ENCODE results near the gene SORCS2. TPM values are rescaled to one million over a fixed set of nuclear protein-coding genes. Genes with fewer than 3 reads are reported as not detected.

The SORCS2 gene
- total and polyA plus RNA-seq, 2 of the 8 experiments (the other 6 are each of a cell fraction or from before 2014, with no cell fraction given): 0.36 to 1.8 TPM

GRCh38 chr4:7524064-7524682 is 331.8 kb downstream of the SORCS2 start:
- H2AFZ ChIP-seq (ENCODE audit: low read length): no peak overlapping the region
- no peak overlapping the region for H2BK20ac ChIP-seq (ENCODE audit: low read length)
- no peaks in the 10 kb centered on the region for H3K36me3 ChIP-seq (ENCODE audit: control insufficient read depth in 2 of 4, insufficient read depth in 4 of 4, low read length in 3 of 4)
- no peak overlapping the region for H3K18ac ChIP-seq (ENCODE audit: extremely low read depth, low read length)
- no peak overlapping the region for H3K23ac ChIP-seq (ENCODE audit: insufficient read length)
- H3K4me3 ChIP-seq (ENCODE audit: extremely low read depth in 1 of 4, insufficient read depth in 2 of 4, low read depth in 3 of 4, low read length in 4 of 4): no peak overlapping the region
- no peak overlapping the region for H3K27ac ChIP-seq (ENCODE audit: low read depth, low read length)
- 81% methylated on average over 12 of the region's 12 CpGs; no CpG with 5 or more reads in 1 of the 2 experiments for WGBS, 2 experiments (ENCODE audit: extremely low coverage in 1 of 2, insufficient coverage in 1 of 2, insufficient read length in 1 of 2, insufficient replicate concordance in 2 of 2, low coverage in 1 of 2, low lambda C conversion rate in 2 of 2, missing lambda C conversion rate in 1 of 2)
- ChIA-PET POLR2A (ENCODE audit: partially characterized antibody) (interaction anchor here (0.6 kb wide), 1 partner anchor 323 kb away, joined by 3 read pairs; no protein-coding TSS in a partner anchor), CTCF (ENCODE audit: partially characterized antibody) (interaction anchor here (0.6 to 1.9 kb wide), 9 partner anchors 8 to 303 kb away, joined by 3 to 7 read pairs (median 3); no protein-coding TSS in a partner anchor)
- H4K91ac ChIP-seq (replicated peaks; ENCODE audit: insufficient read length, low read length): no peak overlapping the region
- H2BK15ac ChIP-seq (ENCODE audit: low read length): no peak overlapping the region
- peaks cover 0 to 3% (median 2%) of the 10 kb centered on the region in 4 experiments; a peak in 3 of 7 replicates for H3K4me1 ChIP-seq (replicated peaks in 1 of 4; ENCODE audit: control insufficient read depth in 3 of 4, insufficient read depth in 4 of 4, low read length in 3 of 4)
- TF ChIP-seq JUND (IDR thresholded peaks at IDR 0.05; ENCODE audit: low read length): no peak
- peak; percentile 23 to 42; a peak in 3 of 4 replicates for TF ChIP-seq RAD21 (IDR thresholded peaks at IDR 0.05 in 1 of 2, conservative IDR thresholded peaks at IDR 0.05 in 1 of 2; ENCODE audit: low read depth in 2 of 2, low read length in 2 of 2)
- no peak for TF ChIP-seq TAF1 (IDR thresholded peaks at IDR 0.05; ENCODE audit: low read depth, low read length)
- no peak for TF ChIP-seq HDAC2 (IDR thresholded peaks at IDR 0.05; ENCODE audit: borderline replicate concordance in 1 of 2, low read depth in 2 of 2, low read length in 2 of 2)
- no peak for TF ChIP-seq RBBP5 (IDR thresholded peaks at IDR 0.05; ENCODE audit: borderline replicate concordance, low read depth, low read length)
- TF ChIP-seq CBX8 (IDR thresholded peaks at IDR 0.05; ENCODE audit: borderline replicate concordance, low read depth, low read length): no peak
- TF ChIP-seq TEAD4 (IDR thresholded peaks at IDR 0.05; ENCODE audit: low read depth, low read length): no peak
- TF ChIP-seq, protein P1, sequence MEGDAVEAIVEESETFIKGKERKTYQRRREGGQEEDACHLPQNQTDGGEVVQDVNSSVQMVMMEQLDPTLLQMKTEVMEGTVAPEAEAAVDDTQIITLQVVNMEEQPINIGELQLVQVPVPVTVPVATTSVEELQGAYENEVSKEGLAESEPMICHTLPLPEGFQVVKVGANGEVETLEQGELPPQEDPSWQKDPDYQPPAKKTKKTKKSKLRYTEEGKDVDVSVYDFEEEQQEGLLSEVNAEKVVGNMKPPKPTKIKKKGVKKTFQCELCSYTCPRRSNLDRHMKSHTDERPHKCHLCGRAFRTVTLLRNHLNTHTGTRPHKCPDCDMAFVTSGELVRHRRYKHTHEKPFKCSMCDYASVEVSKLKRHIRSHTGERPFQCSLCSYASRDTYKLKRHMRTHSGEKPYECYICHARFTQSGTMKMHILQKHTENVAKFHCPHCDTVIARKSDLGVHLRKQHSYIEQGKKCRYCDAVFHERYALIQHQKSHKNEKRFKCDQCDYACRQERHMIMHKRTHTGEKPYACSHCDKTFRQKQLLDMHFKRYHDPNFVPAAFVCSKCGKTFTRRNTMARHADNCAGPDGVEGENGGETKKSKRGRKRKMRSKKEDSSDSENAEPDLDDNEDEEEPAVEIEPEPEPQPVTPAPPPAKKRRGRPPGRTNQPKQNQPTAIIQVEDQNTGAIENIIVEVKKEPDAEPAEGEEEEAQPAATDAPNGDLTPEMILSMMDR (IDR thresholded peaks at IDR 0.05; ENCODE audit: control extremely low read depth in 1 of 3, insufficient read depth in 1 of 3, low read depth in 1 of 3, low read length in 3 of 3): peak in 2 of 3 experiments; percentile 13 to 17; a peak in 1 of 4 replicates
- no peak for TF ChIP-seq MAFK (IDR thresholded peaks at IDR 0.05; ENCODE audit: low read depth, low read length)
- TF ChIP-seq SRF (IDR thresholded peaks at IDR 0.05; ENCODE audit: low read depth, low read length): no peak
- H2BK5ac ChIP-seq (ENCODE audit: low read depth, low read length): no peak overlapping the region
- H3K9me3 ChIP-seq (ENCODE audit: insufficient read depth in 2 of 2, low read depth in 1 of 2, low read length in 1 of 2): no peaks in the 10 kb centered on the region
- no peak overlapping the region for H2AK5ac ChIP-seq (ENCODE audit: low read depth, low read length)
- H2BK12ac ChIP-seq (ENCODE audit: low read depth, low read length): no peak overlapping the region
- H3K23me2 ChIP-seq (ENCODE audit: low read depth, low read length): no peaks in the 10 kb centered on the region; the same call in 1 of the 2 replicates
- H3K27me3 ChIP-seq (replicated peaks in 1 of 4; ENCODE audit: control insufficient read depth in 3 of 4, extremely low read depth in 1 of 4, insufficient read depth in 3 of 4, low read length in 3 of 4): no peaks in the 10 kb centered on the region
- FAIRE-seq (no peak), DNase-seq (ENCODE audit: low read depth in 1 of 2, low spot score in 2 of 2) (no peak)
- no peak overlapping the region for H3K56ac ChIP-seq (replicated peaks; ENCODE audit: insufficient read length, low read depth, low read length)
- H3K4ac ChIP-seq (replicated peaks; ENCODE audit: insufficient read length, low read depth, low read length): no peak overlapping the region
- no peak overlapping the region for H3K9ac ChIP-seq (replicated peaks in 1 of 4; ENCODE audit: extremely low read depth in 1 of 4, low read depth in 3 of 4, low read length in 3 of 4)
- H3K79me2 ChIP-seq (ENCODE audit: control insufficient read depth in 1 of 2, insufficient read depth in 2 of 2, low read length in 2 of 2): no peaks in the 10 kb centered on the region
- no peak overlapping the region for H3K14ac ChIP-seq (ENCODE audit: insufficient read length)
- no peak overlapping the region for H3K4me2 ChIP-seq (ENCODE audit: insufficient read depth in 1 of 2, low read depth in 2 of 2, low read length in 2 of 2)
- H4K20me1 ChIP-seq (replicated peaks in 1 of 2; ENCODE audit: control insufficient read depth in 1 of 2, insufficient read depth in 2 of 2, low read length in 2 of 2): no peaks in the 10 kb centered on the region
- H2BK120ac ChIP-seq (replicated peaks; ENCODE audit: low read depth, low read length): no peak overlapping the region
- H3K79me1 ChIP-seq (ENCODE audit: low read depth, low read length): no peaks in the 10 kb centered on the region
- no peak overlapping the region for H4K5ac ChIP-seq (ENCODE audit: insufficient read length, low read depth, low read length)
- no peak overlapping the region for H4K8ac ChIP-seq (ENCODE audit: extremely low read depth, insufficient read depth, low read length)
